IMR-90 (cell line): ENCODE measurements around the gene ORAI3. TPM values are rescaled to one million over a fixed set of nuclear protein-coding genes. Genes with fewer than 3 reads are reported as not detected.

Experiments
- ATAC-seq: fragments of 200-7000 bp; cut with Tn5 transposase; 2 replicates; pipeline ENCODE4 v1.9.1; 2020; ENCODE audit warnings: low read depth, mild to moderate bottlenecking, moderate library complexity
- BruUV-seq: library from RNA; stranded (reverse); fragments of 400-500 nt; replicated peaks from 2 replicates; lab custom pipeline; 2021; lab: Mats Ljungman, UMichigan
- CTCF ChIA-PET: fragments of 300-600 bp; formaldehyde crosslinking; extraction: SDS; loops from one replicate; lab custom pipeline; 2021; ENCODE audit warnings: antibody characterized with exemption; lab: Yijun Ruan, JAX
- POLR2A ChIA-PET: fragments of 300-600 bp; sonication (Branson Sonifier 250); formaldehyde crosslinking; loops from one replicate; lab custom pipeline; 2022; ENCODE audit warnings: antibody characterized with exemption; ENCODE audit not compliant: unreplicated experiment; lab: Charles Lee
- DNase-seq: peaks from one replicate; pipeline ENCODE4 v3.0.0; 2013
- H2AFZ ChIP-seq: replicated peaks from 2 replicates; pipeline ENCODE3; 2013; ENCODE audit warnings: low read length, mild to moderate bottlenecking; ENCODE audit not compliant: poor library complexity
- H2AK5ac ChIP-seq: 2 replicates; pipeline ENCODE4 v1.6.1; 2013; ENCODE audit warnings: low read depth, low read length, inconsistent platforms
- H2AK9ac ChIP-seq: replicated peaks from 2 replicates; pipeline ENCODE3; 2013; ENCODE audit warnings: mild to moderate bottlenecking, low read depth, low read length, moderate library complexity; ENCODE audit not compliant: poor library complexity
- H2BK120ac ChIP-seq: 2 replicates; pipeline ENCODE4 v1.6.1; 2013; ENCODE audit warnings: low read depth, low read length, inconsistent platforms
- H2BK15ac ChIP-seq: 3 replicates; pipeline ENCODE4 v1.6.1; 2013; ENCODE audit warnings: low read depth, low read length, inconsistent platforms
- H2BK20ac ChIP-seq: 2 replicates; pipeline ENCODE4 v1.6.1; 2013; ENCODE audit warnings: low read depth, mild to moderate bottlenecking, inconsistent platforms, low read length, moderate library complexity
- H2BK5ac ChIP-seq: 2 replicates; pipeline ENCODE4 v1.6.1; 2013; ENCODE audit warnings: mild to moderate bottlenecking, low read depth, low read length, inconsistent platforms; ENCODE audit not compliant: poor library complexity, severe bottlenecking
- H3K14ac ChIP-seq: replicated peaks from 2 replicates; pipeline ENCODE4 v1.6.1; 2013; ENCODE audit warnings: low read depth, low read length, inconsistent platforms
- H3K18ac ChIP-seq: 2 replicates; pipeline ENCODE4 v1.6.1; 2013; ENCODE audit warnings: low read depth, low read length, control low read depth
- H3K23ac ChIP-seq: 2 replicates; pipeline ENCODE4 v1.6.1; 2013; ENCODE audit warnings: low read depth, low read length, inconsistent platforms
- H3K27ac ChIP-seq: 2 replicates; pipeline ENCODE4 v1.5.1; 2013; ENCODE audit warnings: mild to moderate bottlenecking, control low read depth, low read length; ENCODE audit not compliant: insufficient read depth
- H3K27me3 ChIP-seq: 2 replicates; pipeline ENCODE4 v1.6.1; 2013; ENCODE audit warnings: low read length; ENCODE audit not compliant: control insufficient read depth, insufficient read depth
- H3K36me3 ChIP-seq: 2 replicates; pipeline ENCODE4 v1.6.1; 2013; ENCODE audit warnings: low read length, mixed read lengths; ENCODE audit not compliant: control insufficient read depth, insufficient read depth
- H3K4ac ChIP-seq: 2 replicates; pipeline ENCODE4 v1.6.1; 2013; ENCODE audit warnings: low read depth, low read length, inconsistent platforms
- H3K4me1 ChIP-seq: 2 replicates; pipeline ENCODE4 v1.6.1; 2013; ENCODE audit warnings: low read length, mixed read lengths; ENCODE audit not compliant: control insufficient read depth, insufficient read depth
- H3K4me2 ChIP-seq: 2 replicates; pipeline ENCODE4 v1.6.1; 2013; ENCODE audit warnings: low read depth, mild to moderate bottlenecking, control low read depth, low read length, moderate library complexity
- H3K4me3 ChIP-seq: 2 replicates; pipeline ENCODE4 v1.5.1; 2013; ENCODE audit warnings: low read depth, mild to moderate bottlenecking, control low read depth, low read length, moderate library complexity; ENCODE audit not compliant: insufficient read depth
- H3K56ac ChIP-seq: 2 replicates; pipeline ENCODE4 v1.6.1; 2013; ENCODE audit warnings: low read length, inconsistent platforms; ENCODE audit not compliant: insufficient read depth; ENCODE audit errors: extremely low read depth
- H3K79me1 ChIP-seq, 2 experiments: 2 replicates each; pipeline ENCODE4 v1.6.1; 2013; ENCODE audit warnings: low read length in 2 of 2, inconsistent platforms in 1 of 2, low read depth in 1 of 2
- H3K9ac ChIP-seq: 2 replicates; pipeline ENCODE4 v1.6.1; 2013; ENCODE audit warnings: low read depth, low read length, control low read depth
- H3K9me1 ChIP-seq: 2 replicates; pipeline ENCODE4 v1.6.1; 2013; ENCODE audit warnings: low read length, inconsistent platforms; ENCODE audit not compliant: insufficient read depth
- H3K9me3 ChIP-seq: 2 replicates; pipeline ENCODE4 v1.6.1; 2013; ENCODE audit warnings: low read length; ENCODE audit not compliant: control insufficient read depth, insufficient read depth
- H4K20me1 ChIP-seq: 2 replicates; pipeline ENCODE4 v1.6.1; 2013; ENCODE audit warnings: low read length, inconsistent platforms; ENCODE audit not compliant: insufficient read depth
- H4K5ac ChIP-seq: 2 replicates; pipeline ENCODE4 v1.6.1; 2013; ENCODE audit warnings: mild to moderate bottlenecking, low read depth, low read length, control low read depth
- H4K8ac ChIP-seq, 2 experiments: 2 replicates each; pipeline ENCODE4 v1.6.1; 2013; ENCODE audit warnings: low read depth in 2 of 2, low read length in 2 of 2, control low read depth in 1 of 2, inconsistent platforms in 1 of 2
- H4K91ac ChIP-seq: 2 replicates; pipeline ENCODE4 v1.6.1; 2013; ENCODE audit warnings: low read depth, low read length, inconsistent platforms; ENCODE audit not compliant: insufficient read depth
- BHLHE40 ChIP-seq: fragments of 150-350 bp; IDR thresholded peaks from 2 replicates; pipeline ENCODE4 v1.6.1; 2016; ENCODE audit warnings: mild to moderate bottlenecking, low read depth, low read length
- CEBPB ChIP-seq: IDR thresholded peaks from 2 replicates; pipeline ENCODE4 v1.6.1; 2012; ENCODE audit warnings: low read depth, low read length, improper control_type of control experiment
- CHD1 ChIP-seq: IDR thresholded peaks from 2 replicates; pipeline ENCODE4 v1.6.1; 2012; ENCODE audit warnings: low read depth, low read length, improper control_type of control experiment
- CTCF ChIP-seq: conservative IDR thresholded peaks from 2 replicates; pipeline ENCODE4 v1.5.1; 2012; ENCODE audit warnings: mild to moderate bottlenecking, low read depth, low read length, improper control_type of control experiment
- ELK1 ChIP-seq: fragments of 150-350 bp; IDR thresholded peaks from 2 replicates; pipeline ENCODE4 v1.6.1; 2016; ENCODE audit warnings: low read depth, mild to moderate bottlenecking, low read length, moderate library complexity, borderline replicate concordance
- FOS ChIP-seq: fragments of 150-350 bp; IDR thresholded peaks from 2 replicates; pipeline ENCODE4 v1.6.1; 2016; ENCODE audit warnings: low read depth, low read length
- MAFK ChIP-seq: IDR thresholded peaks from 2 replicates; pipeline ENCODE4 v1.6.1; 2012; ENCODE audit warnings: low read depth, low read length, improper control_type of control experiment
- MAZ ChIP-seq: IDR thresholded peaks from 2 replicates; pipeline ENCODE4 v1.6.1; 2012; ENCODE audit warnings: low read depth, mild to moderate bottlenecking, low read length, improper control_type of control experiment, moderate library complexity, borderline replicate concordance
- MXI1 ChIP-seq: IDR thresholded peaks from 2 replicates; pipeline ENCODE4 v1.6.1; 2012; ENCODE audit warnings: low read depth, mild to moderate bottlenecking, low read length, moderate library complexity, borderline replicate concordance
- NFE2L2 ChIP-seq: fragments of 150-350 bp; IDR thresholded peaks from 2 replicates; pipeline ENCODE4 v1.6.1; 2016; ENCODE audit warnings: low read depth, mild to moderate bottlenecking, low read length
- POLR2A ChIP-seq: IDR thresholded peaks from 2 replicates; pipeline ENCODE4 v1.6.1; 2012; ENCODE audit warnings: mild to moderate bottlenecking, low read depth, low read length
- RAD21 ChIP-seq: IDR thresholded peaks from 2 replicates; pipeline ENCODE4 v1.6.1; 2012; ENCODE audit warnings: low read length, improper control_type of control experiment
- RCOR1 ChIP-seq: IDR thresholded peaks from 2 replicates; pipeline ENCODE4 v1.6.1; 2012; ENCODE audit warnings: mild to moderate bottlenecking, low read length, improper control_type of control experiment; ENCODE audit not compliant: insufficient replicate concordance
- SMC3 ChIP-seq: fragments of 150-350 bp; IDR thresholded peaks from 2 replicates; pipeline ENCODE4 v1.6.1; 2016; ENCODE audit warnings: low read depth, mild to moderate bottlenecking, antibody characterized with exemption, low read length, moderate library complexity
- USF2 ChIP-seq: fragments of 150-350 bp; IDR thresholded peaks from 2 replicates; pipeline ENCODE4 v1.6.1; 2017; ENCODE audit warnings: mild to moderate bottlenecking, antibody characterized with exemption, low read length, low read depth
- WGBS, 2 experiments: methylation state at CpG; one replicate each; pipeline versions ENCODE4 v1.1.5 to v1.1.7; 2013; ENCODE audit warnings: missing lambda C conversion rate in 2 of 2; ENCODE audit not compliant: insufficient read length in 1 of 2; ENCODE audit errors: extremely low coverage in 2 of 2; 5-methylcytosine and 5-hydroxymethylcytosine counted together
- dilution Hi-C: fragments of 300-500 bp; cut with HindIII; formaldehyde crosslinking; loops from one replicate; pipeline ENCODE4 v1.14.3; 2018; ENCODE audit warnings: low sequenced_read_pairs; ENCODE audit not compliant: unreplicated experiment
- in situ Hi-C: fragments of 300-500 bp; cut with MboI; formaldehyde crosslinking; loops from 3 replicates; pipeline ENCODE4 v1.14.3; 2019; ENCODE audit warnings: low sequenced_read_pairs, inconsistent platforms, mixed read lengths
- intact Hi-C: fragments of 100-400 bp; cut with micrococcal nuclease; formaldehyde crosslinking; loops from 2 replicates; pipeline ENCODE4 v1.10.0; 2022
- polyA plus RNA-seq, 3 experiments: library from polyadenylated mRNA; depleted of rRNA; stranded (reverse); fragments of >200 nt; gene quantifications; 2 replicates each; pipeline ENCODE4 v1.2.3, GENCODE V29; 2012; ENCODE audit warnings: low replicate concordance in 1 of 3
- total RNA-seq: library from RNA; depleted of rRNA; stranded (reverse); fragments of >200 nt; gene quantifications from 2 replicates; pipeline ENCODE4 v1.2.3, GENCODE V29; 2012

The ORAI3 gene
- total and polyA plus RNA-seq, 2 of the 4 experiments (the other 2 are of a cell fraction), result 6.8 to 16.9 TPM

- ChIA-PET POLR2A (no interaction called here), CTCF (no interaction called here)
- Histone ChIP-seq H4K20me1 (peaks cover 4% of the 10 kb centered on the region; the same call in 1 of the 2 replicates), H3K23ac (no peak overlapping the region), H3K4me1 (peaks cover 2% of the 10 kb centered on the region; the same call in 1 of the 2 replicates), H4K91ac (no peak overlapping the region), H3K4me3 (no peak overlapping the region), H2BK20ac (no peak overlapping the region), H2AFZ (no peak overlapping the region), H3K27ac (no peak overlapping the region), H2BK15ac (no peak overlapping the region), H4K5ac (no peak overlapping the region), H3K9ac (no peak overlapping the region), H3K9me1 (no peaks in the 10 kb centered on the region), H3K36me3 (peaks cover 35% of the 10 kb centered on the region), H2BK5ac (no peak overlapping the region), H4K8ac (no peak overlapping the region), H3K14ac (no peak overlapping the region), H3K56ac (no peak overlapping the region), H2AK5ac (no peak overlapping the region), H2AK9ac (peak overlapping the region; percentile 51), H3K18ac (no peak overlapping the region), H3K4me2 (no peak overlapping the region), H3K79me1 (peaks cover 0 to 41% of the 10 kb centered on the region in 2 experiments; a peak in 2 of 4 replicates), H3K9me3 (no peaks in the 10 kb centered on the region), H2BK120ac (no peak overlapping the region), H3K4ac (no peak overlapping the region), H3K27me3 (no peaks in the 10 kb centered on the region)
- DNase-seq (no peak), ATAC-seq (no peak)
- 95% methylated on average over 4 of the region's 22 CpGs; no CpG with 5 or more reads in 1 of the 2 experiments for WGBS, 2 experiments
- intact Hi-C loops (no loop called here), dilution Hi-C loops (no loop called here), in situ Hi-C loops (no loop called here)
- no TSS peak for BruUV-seq
- TF ChIP-seq FOS (no peak), CEBPB (no peak), RAD21 (no peak), CHD1 (no peak), ELK1 (no peak), RCOR1 (no peak), BHLHE40 (no peak), MAFK (no peak), NFE2L2 (no peak), MAZ (no peak), POLR2A (no peak), SMC3 (no peak), CTCF (no peak), MXI1 (no peak), USF2 (no peak)
Measured at GRCh38 chr16:30926937-30927788, 21.7 kb upstream of the ORAI3 start.
